Right lobe of liver (tissue), 6 donors: ENCODE data around the gene STK17B. TPM values are rescaled to one million over a fixed set of nuclear protein-coding genes. Genes with fewer than 3 reads are reported as not detected.

Experiments used
- ATAC-seq, 4 donors: fragments of 200-7000 bp; cut with Tn5 transposase; one replicate each; pipeline ENCODE4 v1.9.1; 2020; ENCODE audit warnings: mild to moderate bottlenecking in 4 of 4, moderate library complexity in 4 of 4
- DNase-seq, 3 donors: peaks; one replicate each; pipeline ENCODE4 v3.0.0-alpha.2; 2020
- H3K27ac ChIP-seq, 3 donors: fragments of 200-600 bp; one replicate each; pipeline ENCODE4 v1.8.0; 2022
- H3K27me3 ChIP-seq, 2 donors: fragments of 200-600 bp; one replicate each; pipeline ENCODE4 v1.8.0; 2022
- H3K36me3 ChIP-seq, 4 donors: fragments of 200-600 bp; sonication (generic) in 1 of 4; one replicate each; pipeline versions ENCODE4 v1.5.1 to v1.8.0; 2017 to 2022; ENCODE audit warnings: control low read depth in 1 of 4
- H3K4me1 ChIP-seq, 4 donors: fragments of 200-600 bp; sonication (generic) in 1 of 4; one replicate each; pipeline versions ENCODE4 v1.5.1 to v1.8.0; 2017 to 2022; ENCODE audit warnings: control low read depth in 1 of 4
- H3K4me3 ChIP-seq, 3 donors: fragments of 200-600 bp; one replicate each; pipeline ENCODE4 v1.8.0; 2022
- H3K9me3 ChIP-seq, 4 donors: fragments of 200-600 bp; sonication (generic) in 1 of 4; one replicate each; pipeline versions ENCODE4 v1.5.1 to v1.8.0; 2017 to 2022; ENCODE audit warnings: control low read depth in 1 of 4
- CTCF ChIP-seq, 4 donors: fragments of 200-600 bp in 3 of 4; fragments of 450-650 bp in 1 of 4; IDR thresholded peaks; one replicate each; pipeline versions ENCODE4 v1.5.1 to v1.8.0; 2016 to 2022; ENCODE audit warnings: antibody characterized with exemption in 4 of 4, mild to moderate bottlenecking in 2 of 4
- POLR2A ChIP-seq: fragments of 450-650 bp; IDR thresholded peaks from one replicate; pipeline ENCODE4 v1.6.1; 2017; ENCODE audit warnings: antibody characterized with exemption, mild to moderate bottlenecking
- WGBS: methylation state at CpG from one replicate; pipeline ENCODE4 v1.1.6; 2018; ENCODE audit warnings: low coverage, low lambda C conversion rate; ENCODE audit not compliant: insufficient coverage; ENCODE audit errors: missing lambda C conversion rate; 5-methylcytosine and 5-hydroxymethylcytosine counted together
- intact Hi-C, 2 donors: fragments of 100-400 bp; cut with DNase I; formaldehyde crosslinking; loops; one replicate each; pipeline versions ENCODE4 v1.11.2 to v1.14.1; 2022
- total RNA-seq, 6 experiments: library from RNA; depleted of rRNA in 2 of 6; stranded (reverse); fragments of >200 nt in 2 of 6; fragmentation: NEBNext Ultra II Directional in 3 of 6; extraction: Animal tissue kit (Norgen Biotek cat#: 25700) in 3 of 6; gene quantifications; one replicate each; pipeline versions ENCODE4 v1.1.0 to v1.2.4, GENCODE V29; 2016 to 2023
- donor health status: DM: no; HTN: yes; CAD: no.
- donor health status: DM: no; HTN: no; CAD: no.
- donor health status: DM: no; HTN: no; CAD: no.
- donor health status: DM: no; HTN: yes; CAD: no.
- donor health status: DM: no; HTN: yes; CAD: no.

STK17B gene
- total RNA-seq, 6 experiments from 2014 or later, result 1.7 to 8.7 (median 5.1) TPM

- peak overlapping the region in 1 of 3 donors; percentile 1 for H3K27ac ChIP-seq
- H3K9me3 ChIP-seq, result no peaks in the 10 kb centered on the region
- 67% methylated on average over 1 of the region's 1 CpG for whole genome bisulfite sequencing
- H3K27me3 ChIP-seq, result no peaks in the 10 kb centered on the region
- no peaks in the 10 kb centered on the region for H3K36me3 ChIP-seq
- ATAC-seq (no peak), DNase-seq (no peak)
- TF ChIP-seq CTCF (IDR thresholded peaks at IDR 0.05), result no peak
- TF ChIP-seq POLR2A, result no peak
- H3K4me1 ChIP-seq, result no peaks in the 10 kb centered on the region
- no peak overlapping the region for H3K4me3 ChIP-seq
- intact Hi-C loops, result no loop called here
Measured at GRCh38 chr2:196166876-196167275, 4.5 kb downstream of the STK17B start.

GRCh38 chr2:196165016-196165415, 6.4 kb downstream of the STK17B start:
- no peak overlapping the region for H3K4me3 ChIP-seq
- DNase-seq, result no peak

GRCh38 chr2:196163285-196163684, 8.1 kb downstream of the STK17B start:
- Histone ChIP-seq H3K9me3 (no peaks in the 10 kb centered on the region), H3K36me3 (no peaks in the 10 kb centered on the region), H3K27ac (no peak overlapping the region), H3K4me3 (no peak overlapping the region), H3K27me3 (no peaks in the 10 kb centered on the region), H3K4me1 (no peaks in the 10 kb centered on the region)
- WGBS, result 41% methylated on average over 4 of the region's 4 CpGs
- intact Hi-C loops, result no loop called here
- DNase-seq (no peak), ATAC-seq (no peak)
- TF ChIP-seq POLR2A, result no peak
- no peak for TF ChIP-seq CTCF (IDR thresholded peaks at IDR 0.05)

More at GRCh38 chr2:196165016-196165415, 6.4 kb downstream of the STK17B start:
- no peak for TF ChIP-seq POLR2A
- Histone ChIP-seq H3K36me3 (no peaks in the 10 kb centered on the region), H3K27ac (no peak overlapping the region), H3K9me3 (no peaks in the 10 kb centered on the region), H3K27me3 (no peaks in the 10 kb centered on the region), H3K4me1 (no peaks in the 10 kb centered on the region)
- ATAC-seq, result no peak
- intact Hi-C loops, result no loop called here
- 56% methylated on average over 4 of the region's 4 CpGs for whole genome bisulfite sequencing

GRCh38 chr2:196162586-196163175, 8.7 kb downstream of the STK17B start:
- intact Hi-C loops, result no loop called here
- H3K4me3 ChIP-seq, result no peak overlapping the region

More at GRCh38 chr2:196162586-196163175, 8.7 kb downstream of the STK17B start:
- Histone ChIP-seq H3K4me1 (no peaks in the 10 kb centered on the region), H3K9me3 (no peaks in the 10 kb centered on the region), H3K27me3 (no peaks in the 10 kb centered on the region), H3K36me3 (no peaks in the 10 kb centered on the region), H3K27ac (no peak overlapping the region)
- no peak for ATAC-seq
- TF ChIP-seq POLR2A, result no peak
- no peak for TF ChIP-seq CTCF (IDR thresholded peaks at IDR 0.05)
- 81% methylated on average over 5 of the region's 6 CpGs for WGBS
- DNase-seq, result no peak
